Ovary (tissue), 9 donors: ENCODE measurements around the gene SLC16A4. TPM values are rescaled to one million over a fixed set of nuclear protein-coding genes. Genes with fewer than 3 reads are reported as not detected.

Experiments
- DNase-seq, 5 donors: peaks; one replicate each; pipeline ENCODE4 v3.0.0-alpha.2; 2019 to 2020
- H3K27ac ChIP-seq, 2 donors: fragments of 200-600 bp; one replicate each; pipeline versions ENCODE4 v1.5.1 to v1.8.0; 2019 to 2022
- H3K27me3 ChIP-seq: fragments of 200-600 bp; one replicate; pipeline ENCODE4 v1.8.0; 2022
- H3K36me3 ChIP-seq: fragments of 200-600 bp; sonication (generic); one replicate; pipeline ENCODE4 v1.5.1; 2019
- H3K4me1 ChIP-seq: one replicate; pipeline ENCODE4 v1.8.1; 2013; ENCODE audit warnings: mild to moderate bottlenecking, moderate library complexity; ENCODE audit not compliant: insufficient read depth
- H3K4me3 ChIP-seq: fragments of 200-600 bp; sonication (generic); one replicate; pipeline ENCODE4 v1.5.1; 2017
- H3K9me3 ChIP-seq, 2 donors: fragments of 200-600 bp in 1 of 2; sonication (generic) in 1 of 2; one replicate each; pipeline versions ENCODE4 v1.5.1 to v1.8.1; 2013 to 2019; ENCODE audit warnings: mild to moderate bottlenecking in 1 of 2, moderate library complexity in 1 of 2
- EP300 ChIP-seq: sonication (generic); formaldehyde crosslinking; IDR thresholded peaks from one replicate; pipeline ENCODE4 v1.6.1; 2017; ENCODE audit warnings: antibody characterized with exemption
- POLR2A ChIP-seq: fragments of 450-650 bp; IDR thresholded peaks from one replicate; pipeline ENCODE4 v1.6.1; 2017; ENCODE audit warnings: antibody characterized with exemption, mild to moderate bottlenecking, moderate library complexity
- WGBS, 3 donors: extraction: QIAGEN DNeasy Blood & Tissue Kit in 1 of 3; methylation state at CpG; one replicate each; pipeline versions ENCODE4 v1.1.5 to v1.1.7; 2013 to 2017; 5-methylcytosine and 5-hydroxymethylcytosine counted together
- intact Hi-C, 4 donors: fragments of 100-400 bp; cut with DNase I; formaldehyde crosslinking; loops; one replicate each; pipeline versions ENCODE4 v1.11.0 to v1.15.1; 2022 to 2023
- polyA plus RNA-seq, 2 donors: library from polyadenylated mRNA; stranded (reverse); fragments of 200-250 nt in 1 of 2; fragments of 350-450 nt in 1 of 2; fragmentation: Illumina TruSeq in 1 of 2; extraction: RNeasy Lipid Tissue Mini Kit (QIAGEN cat#74804) in 1 of 2; gene quantifications; one replicate each; pipeline ENCODE4 v1.2.3, GENCODE V29; 2013 to 2014
- total RNA-seq, 7 donors: library from RNA; depleted of rRNA in 2 of 7; stranded (reverse); fragments of >200 nt in 2 of 7; fragmentation: NEBNext Ultra II Directional in 3 of 7; extraction: Animal tissue kit (Norgen Biotek cat#: 25700) in 3 of 7; gene quantifications; one replicate each; pipeline versions ENCODE4 v1.1.0 to v1.2.4, GENCODE V29; 2016 to 2023
- TF ChIP-seq, protein P1 (sequence below), 3 donors: fragments of 450-650 bp in 2 of 3; fragments of 200-600 bp in 1 of 3; IDR thresholded peaks; one replicate each; pipeline versions ENCODE4 v1.5.1 to v1.8.0; 2016 to 2022; ENCODE audit warnings: antibody characterized with exemption in 3 of 3, mild to moderate bottlenecking in 1 of 3
- donor health status: DM: no; HTN: no; CAD: no; lungs with moderate emphysema.
- donor health status: DM: no; HTN: no; CAD: no.
- donor health status: Bipolar disorder and iron deficiency.
- donor health status: DM: yes; HTN: yes; CAD: no.
- donor health status: DM: no; HTN: no; CAD: no.
- donor health status: DM: yes; HTN: yes; CAD: no.

Gene SLC16A4
- total and polyA plus RNA-seq, 9 donors: 14.5 to 33.7 (median 23.9) TPM

DNA sequence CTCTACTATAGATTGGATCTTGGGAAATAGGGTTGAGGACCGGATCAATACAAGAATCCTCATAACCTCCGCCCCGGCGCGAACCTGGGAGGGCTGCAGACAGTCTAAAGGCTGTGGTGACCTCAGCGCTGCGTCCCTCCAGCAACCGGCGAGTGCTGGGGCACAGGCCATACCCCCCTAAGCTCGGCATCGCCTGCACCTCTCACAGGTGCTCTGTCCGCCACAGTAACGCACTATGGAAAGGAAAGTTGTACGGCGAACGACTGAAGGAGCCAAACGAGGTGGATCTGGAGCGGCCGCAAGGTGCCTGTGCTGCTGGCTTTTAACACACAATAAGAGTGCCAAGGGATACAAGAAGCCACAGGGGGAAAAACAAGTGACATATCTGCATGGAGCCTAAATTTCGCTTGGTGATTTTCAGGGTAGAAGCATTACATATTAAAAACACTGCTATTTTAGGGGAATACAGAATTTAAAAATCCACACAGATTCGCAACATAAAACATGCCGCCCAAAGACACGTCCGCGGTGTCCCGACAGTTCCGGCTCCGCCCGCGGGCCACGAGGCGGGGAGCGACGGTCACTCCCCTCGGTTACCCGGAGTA is 53.0 kb downstream of the SLC16A4 start:
- H3K36me3 ChIP-seq: no peaks in the 10 kb centered on the region
- H3K27me3 ChIP-seq: no peaks in the 10 kb centered on the region
- peaks cover 13% of the 10 kb centered on the region for H3K4me1 ChIP-seq
- DNase-seq: peak; percentile 24 to 59 (median 56)
- 1 to 2% (median 1%) methylated on average over 35 to 36 of the region's 36 CpGs for WGBS, 3 donors
- H3K9me3 ChIP-seq: no peaks in the 10 kb centered on the region
- H3K4me3 ChIP-seq: peak overlapping the region; percentile 72
- peak overlapping the region; percentile 96 to 98 for H3K27ac ChIP-seq
- TF ChIP-seq POLR2A (no peak), EP300 (no peak)
- TF ChIP-seq, protein P1, sequence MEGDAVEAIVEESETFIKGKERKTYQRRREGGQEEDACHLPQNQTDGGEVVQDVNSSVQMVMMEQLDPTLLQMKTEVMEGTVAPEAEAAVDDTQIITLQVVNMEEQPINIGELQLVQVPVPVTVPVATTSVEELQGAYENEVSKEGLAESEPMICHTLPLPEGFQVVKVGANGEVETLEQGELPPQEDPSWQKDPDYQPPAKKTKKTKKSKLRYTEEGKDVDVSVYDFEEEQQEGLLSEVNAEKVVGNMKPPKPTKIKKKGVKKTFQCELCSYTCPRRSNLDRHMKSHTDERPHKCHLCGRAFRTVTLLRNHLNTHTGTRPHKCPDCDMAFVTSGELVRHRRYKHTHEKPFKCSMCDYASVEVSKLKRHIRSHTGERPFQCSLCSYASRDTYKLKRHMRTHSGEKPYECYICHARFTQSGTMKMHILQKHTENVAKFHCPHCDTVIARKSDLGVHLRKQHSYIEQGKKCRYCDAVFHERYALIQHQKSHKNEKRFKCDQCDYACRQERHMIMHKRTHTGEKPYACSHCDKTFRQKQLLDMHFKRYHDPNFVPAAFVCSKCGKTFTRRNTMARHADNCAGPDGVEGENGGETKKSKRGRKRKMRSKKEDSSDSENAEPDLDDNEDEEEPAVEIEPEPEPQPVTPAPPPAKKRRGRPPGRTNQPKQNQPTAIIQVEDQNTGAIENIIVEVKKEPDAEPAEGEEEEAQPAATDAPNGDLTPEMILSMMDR (IDR thresholded peaks at IDR 0.05): no peak
- intact Hi-C loops: loop anchor here in 3 of 4 donors (2.0 to 10.0 kb wide), 3 partner anchors 53 to 127 kb away; partner anchors contain the start of genes LAMTOR5 (in 2 of the 3) and SLC16A4 (in 1 of the 3)

DNA sequence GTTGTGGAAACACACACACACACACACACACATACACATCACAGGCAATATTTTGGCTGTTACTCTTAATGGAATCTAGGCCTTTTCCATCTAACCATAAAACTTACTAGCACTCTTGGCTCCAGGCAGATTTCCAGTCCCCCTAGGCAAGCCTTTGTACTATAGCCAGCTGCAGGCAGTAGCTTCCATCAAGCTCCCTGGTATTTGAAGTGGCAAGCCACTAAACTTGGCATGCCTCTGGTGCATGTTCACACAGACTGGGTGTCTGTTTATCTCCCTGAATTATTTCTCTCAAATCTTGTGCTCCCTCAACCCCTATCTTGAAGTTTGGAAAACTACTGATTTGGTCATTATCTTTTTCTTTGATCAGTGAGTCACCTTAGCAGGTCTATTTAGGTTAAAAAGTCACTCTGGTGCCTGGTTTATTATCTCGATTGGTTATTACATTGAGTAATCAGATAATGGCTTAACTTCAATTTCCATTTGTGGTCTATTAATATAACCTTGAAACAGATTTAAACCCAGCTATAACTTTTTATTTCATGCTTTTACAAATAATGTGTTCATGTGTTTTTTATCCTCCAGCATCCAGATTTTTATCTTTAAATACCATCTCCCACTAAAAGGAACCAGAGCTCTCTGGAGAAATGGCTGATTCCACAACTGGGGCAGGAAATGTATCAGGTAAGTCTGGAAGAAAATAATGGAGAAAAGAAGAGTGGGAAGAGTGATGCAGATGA is 54.4 kb downstream of the SLC16A4 start:
- Histone ChIP-seq H3K9me3 (no peaks in the 10 kb centered on the region), H3K4me3 (no peak overlapping the region), H3K36me3 (no peaks in the 10 kb centered on the region), H3K27ac (no peak overlapping the region), H3K4me1 (peaks cover 6% of the 10 kb centered on the region), H3K27me3 (no peaks in the 10 kb centered on the region)
- TF ChIP-seq EP300 (no peak), POLR2A (no peak)
- TF ChIP-seq, protein P1 (IDR thresholded peaks at IDR 0.05): no peak
- DNase-seq: no peak
- WGBS, 3 donors: 72 to 76% (median 72%) methylated on average over 1 of the region's 1 CpG
- intact Hi-C loops: loop anchor here in 1 of 4 donors (10.0 kb wide), 1 partner anchor 128 kb away; no protein-coding TSS in a partner anchor

DNA sequence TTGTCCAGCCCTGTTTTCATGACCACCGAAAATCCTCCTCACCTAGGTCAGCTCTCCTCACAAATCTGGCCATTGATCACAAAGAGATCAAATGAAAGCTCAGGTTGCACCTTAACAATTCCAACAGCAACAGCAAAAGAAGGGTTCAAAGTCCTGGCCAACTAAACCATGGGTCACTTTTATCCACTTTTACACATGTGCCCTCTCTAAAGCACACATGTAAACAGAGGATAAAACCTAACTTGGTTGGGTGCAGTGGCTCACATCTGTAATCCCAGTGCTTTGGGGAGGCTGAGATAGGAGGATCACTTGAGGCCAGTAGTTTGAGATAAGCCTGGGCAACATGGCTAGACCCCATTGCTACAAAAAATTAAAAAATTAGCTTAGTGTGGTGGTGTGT is 55.6 kb downstream of the SLC16A4 start:
- intact Hi-C loops: loop anchor here in 1 of 4 donors (10.0 kb wide), 1 partner anchor 130 kb away; no protein-coding TSS in a partner anchor

DNA sequence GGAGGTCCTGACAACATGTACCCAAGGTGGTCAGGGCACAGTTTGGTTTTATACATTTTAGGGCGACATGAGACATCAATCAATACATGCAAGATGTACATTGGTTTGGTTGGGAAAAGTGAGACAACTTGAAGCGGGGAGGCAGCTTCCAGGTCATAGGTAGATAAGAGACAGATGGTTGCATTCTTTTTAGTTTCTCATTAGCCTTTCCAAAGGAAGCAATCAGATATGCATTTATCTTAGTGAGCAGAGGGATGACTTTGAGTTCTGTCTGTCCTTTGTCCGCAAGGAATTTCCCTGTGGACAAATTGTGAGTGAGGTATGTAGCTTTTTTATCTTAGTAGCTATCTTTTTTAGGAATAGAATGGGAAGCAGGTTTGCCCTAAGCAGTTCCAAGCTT is 62.1 kb downstream of the SLC16A4 start:
- no peaks in the 10 kb centered on the region for H3K9me3 ChIP-seq
- intact Hi-C loops: no loop called here
- no peak overlapping the region for H3K4me3 ChIP-seq
- H3K27ac ChIP-seq: no peak overlapping the region
- 88 to 96% (median 93%) methylated on average over 3 of the region's 3 CpGs for WGBS, 3 donors
- H3K36me3 ChIP-seq: no peaks in the 10 kb centered on the region
- no peak for DNase-seq
- TF ChIP-seq EP300 (no peak), POLR2A (no peak)
- TF ChIP-seq, protein P1 (IDR thresholded peaks at IDR 0.05): no peak
- H3K4me1 ChIP-seq: no peaks in the 10 kb centered on the region
- H3K27me3 ChIP-seq: no peaks in the 10 kb centered on the region

More for the DNA sequence above, 55.6 kb downstream of the SLC16A4 start:
- TF ChIP-seq, protein P1 (IDR thresholded peaks at IDR 0.05): no peak
- TF ChIP-seq EP300: no peak
- TF ChIP-seq POLR2A: no peak
- Histone ChIP-seq H3K9me3 (no peaks in the 10 kb centered on the region), H3K27ac (no peak overlapping the region), H3K27me3 (no peaks in the 10 kb centered on the region), H3K4me1 (peaks cover 2% of the 10 kb centered on the region), H3K36me3 (no peaks in the 10 kb centered on the region), H3K4me3 (no peak overlapping the region)
- DNase-seq: no peak
- 96 to 100% (median 100%) methylated on average over 1 of the region's 1 CpG for WGBS, 3 donors
